SK-N-MC (cell line): ENCODE results near the gene SLC35F1.
"Not testable (repeated sequence)": the region's sequence is repeated elsewhere in the genome, so short reads cannot be mapped to it uniquely, and the experiment has no call there.

Experiments used
- DNase-seq: peaks from one replicate; pipeline ENCODE4 v3.0.0-alpha.2; 2011; ENCODE audit warnings: low read depth, low spot score
- H3K27ac ChIP-seq: fragments of 200-600 bp; sonication (generic); 2 replicates; pipeline ENCODE4 v1.5.1; 2016; ENCODE audit warnings: mixed run types
- H3K36me3 ChIP-seq: fragments of 200-600 bp; sonication (generic); 2 replicates; pipeline ENCODE4 v1.6.1; 2017; ENCODE audit warnings: antibody characterized with exemption, low read length, mixed read lengths; ENCODE audit not compliant: insufficient read depth
- H3K4me3 ChIP-seq: fragments of 200-600 bp; sonication (generic); 2 replicates; pipeline ENCODE4 v1.5.1; 2016
- H3K9ac ChIP-seq: fragments of 200-600 bp; sonication (generic); 2 replicates; pipeline ENCODE4 v1.8.0; 2017; ENCODE audit warnings: mixed run types, mixed read lengths; ENCODE audit not compliant: insufficient read length
- H3K9me3 ChIP-seq: fragments of 200-600 bp; sonication (generic); 2 replicates; pipeline ENCODE4 v1.6.1; 2017; ENCODE audit warnings: low read depth, mild to moderate bottlenecking, antibody characterized with exemption, low read length, moderate library complexity, mixed read lengths
- EZH2 ChIP-seq: fragments of 200-600 bp; sonication (generic); IDR thresholded peaks from one replicate; pipeline ENCODE4 v1.6.1; 2017; ENCODE audit warnings: antibody characterized with exemption
- FOXP2 ChIP-seq: optimal IDR thresholded peaks from 2 replicates; pipeline ENCODE3; 2011; ENCODE audit warnings: mild to moderate bottlenecking, moderate library complexity; ENCODE audit not compliant: insufficient read depth; ENCODE audit errors: extremely low read length, control extremely low read depth
- POLR2AphosphoS5 ChIP-seq: IDR thresholded peaks from 2 replicates; pipeline ENCODE4 v1.6.1; 2012; ENCODE audit warnings: mild to moderate bottlenecking, low read depth, low read length, borderline replicate concordance

SLC35F1 gene

GRCh38 chr6:117906958-117907600 is at the start of gene SLC35F1:
Gene SLC35F1 (plus strand): TSS chr6:117907264.
- H3K9ac ChIP-seq = no peak within 1 kb of the TSS
- DNase-seq = no peak

GRCh38 chr6:117858601-117859000 is 48.5 kb upstream of the SLC35F1 start:
- H3K9me3 ChIP-seq, H3K9ac ChIP-seq, H3K4me3 ChIP-seq, H3K27ac ChIP-seq, DNase-seq, H3K36me3 ChIP-seq: not testable (repeated sequence)

More at GRCh38 chr6:117906958-117907600, at the start of gene SLC35F1:
- Histone ChIP-seq H3K4me3 (peak within 1 kb of the TSS; percentile 83), H3K36me3 (no peaks in the 10 kb centered on the region), H3K27ac (no peak within 1 kb of the TSS), H3K9me3 (no peaks in the 10 kb centered on the region)
- TF ChIP-seq POLR2AphosphoS5 (no peak), EZH2 (no peak), FOXP2 (no peak)

- Histone ChIP-seq H3K9ac (no peak overlapping the region), H3K27ac (no peak overlapping the region), H3K9me3 (no peaks in the 10 kb centered on the region), H3K4me3 (no peak overlapping the region), H3K36me3 (no peaks in the 10 kb centered on the region)
- TF ChIP-seq FOXP2 = no peak
- TF ChIP-seq POLR2AphosphoS5 = no peak
- no peak for TF ChIP-seq EZH2
- DNase-seq = no peak
Measured at GRCh38 chr6:117861545-117861944, 45.5 kb upstream of the SLC35F1 start.

GRCh38 chr6:117866561-117866960 is 40.5 kb upstream of the SLC35F1 start:
- no peaks in the 10 kb centered on the region for H3K9me3 ChIP-seq
- DNase-seq = no peak
- H3K4me3 ChIP-seq = no peak overlapping the region
- H3K27ac ChIP-seq = no peak overlapping the region
- no peak for TF ChIP-seq FOXP2
- no peak for TF ChIP-seq EZH2
- no peak for TF ChIP-seq POLR2AphosphoS5
- H3K9ac ChIP-seq = no peak overlapping the region
- no peaks in the 10 kb centered on the region for H3K36me3 ChIP-seq

- TF ChIP-seq POLR2AphosphoS5 = no peak
- DNase-seq = no peak
- Histone ChIP-seq H3K27ac (no peak overlapping the region), H3K36me3 (no peaks in the 10 kb centered on the region), H3K4me3 (no peak overlapping the region), H3K9ac (no peak overlapping the region), H3K9me3 (no peaks in the 10 kb centered on the region)
Measured at GRCh38 chr6:117870486-117871242, 36.4 kb upstream of the SLC35F1 start.

- Histone ChIP-seq H3K9me3 (no peaks in the 10 kb centered on the region), H3K4me3 (no peak overlapping the region), H3K9ac (no peak overlapping the region), H3K36me3 (no peaks in the 10 kb centered on the region), H3K27ac (no peak overlapping the region)
- DNase-seq = no peak
- TF ChIP-seq POLR2AphosphoS5 = no peak
- no peak for TF ChIP-seq FOXP2
- TF ChIP-seq EZH2 = no peak
Measured at GRCh38 chr6:117880824-117881223, 26.2 kb upstream of the SLC35F1 start.

- H3K4me3 ChIP-seq = no peak overlapping the region
- H3K9me3 ChIP-seq = no peaks in the 10 kb centered on the region
- peak; percentile 83 for DNase-seq
- H3K27ac ChIP-seq = no peak overlapping the region
- TF ChIP-seq EZH2 (no peak), POLR2AphosphoS5 (peak; percentile 43; the same call in 1 of the 2 replicates), FOXP2 (peak; percentile 61)
- H3K9ac ChIP-seq = no peak overlapping the region
- H3K36me3 ChIP-seq = no peaks in the 10 kb centered on the region
Measured at GRCh38 chr6:117890172-117890571, 16.9 kb upstream of the SLC35F1 start.

- Histone ChIP-seq H3K9me3 (no peaks in the 10 kb centered on the region), H3K36me3 (no peaks in the 10 kb centered on the region), H3K9ac (no peak overlapping the region), H3K4me3 (peak overlapping the region; percentile 83), H3K27ac (no peak overlapping the region)
- DNase-seq = no peak
- TF ChIP-seq EZH2 (no peak), FOXP2 (no peak), POLR2AphosphoS5 (no peak)
Measured at GRCh38 chr6:117906507-117906957, 532 bp upstream of the SLC35F1 start.
